ENCODE results near the gene PPP3CB.
A peak's percentile ranks its signal among the peaks of the same experiment; 100 is the strongest.

The PPP3CB gene

GRCh38 chr10:73495884-73496674 lies at the start of gene PPP3CB:
Gene PPP3CB, minus strand, starts transcription at chr10:73496024. Its CDS starts 135 bp downstream, at chr10:73495889.
- DNase-seq = peak; percentile 69

DNA sequence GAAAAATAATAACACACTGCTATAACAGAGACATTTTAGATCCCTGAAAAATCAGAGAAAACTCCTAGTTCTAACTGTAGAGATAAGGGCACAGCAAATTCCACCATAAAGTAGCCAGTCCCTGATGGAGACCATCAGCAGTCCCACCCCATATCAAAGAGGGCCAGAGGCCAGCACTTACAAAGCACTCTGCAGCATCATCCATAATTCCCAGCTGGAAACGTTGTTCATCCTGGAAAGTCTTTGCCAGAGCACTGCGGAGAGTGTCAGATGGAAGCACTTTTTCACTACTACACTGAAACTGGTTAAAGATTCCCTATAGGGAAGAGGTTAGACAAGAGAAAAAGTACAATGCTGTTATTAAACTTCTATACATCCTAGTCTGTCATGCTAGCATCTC lies 49.5 kb upstream of the PPP3CB start:
- DNase-seq = no peak

- no peak for DNase-seq
Measured at GRCh38 chr10:73537709-73538108, 41.9 kb upstream of the PPP3CB start.

DNA sequence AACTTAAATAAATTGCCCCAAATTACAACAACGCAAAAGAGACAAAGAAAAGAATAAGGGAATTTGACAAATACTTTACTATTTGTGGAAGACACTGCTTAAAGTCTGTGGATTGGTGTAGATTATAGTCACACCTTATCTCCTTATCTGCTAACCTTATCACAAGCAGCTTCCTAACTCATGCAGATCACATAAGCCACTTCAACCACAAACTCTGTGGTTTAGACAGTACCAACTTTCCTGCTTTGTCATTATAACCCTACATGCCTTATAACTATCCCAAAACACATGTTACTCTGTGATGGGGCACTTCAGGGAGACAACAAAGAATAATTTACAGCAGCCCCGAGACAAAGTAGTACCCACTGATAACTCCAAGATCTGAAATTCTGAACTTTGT lies 41.5 kb upstream of the PPP3CB start:
- no peak for DNase-seq

DNA sequence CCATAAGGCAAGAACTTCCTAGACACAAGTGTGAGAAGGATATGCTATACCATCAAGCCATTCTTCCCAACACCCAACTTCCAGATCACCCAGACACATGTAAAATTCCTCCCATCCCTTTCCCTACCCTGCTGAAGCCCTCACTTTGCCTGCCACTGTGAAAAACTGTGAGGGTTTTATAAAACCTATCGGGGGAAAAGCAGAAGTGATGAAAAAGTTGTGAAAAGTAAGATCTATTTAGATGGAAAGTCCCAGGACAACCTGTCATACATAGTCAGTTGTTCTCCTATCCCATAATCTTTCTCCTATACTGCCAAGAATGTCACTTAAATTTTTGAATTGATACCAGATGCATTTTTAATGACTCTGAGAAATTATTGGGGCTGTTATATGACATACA lies 39.0 kb upstream of the PPP3CB start:
- DNase-seq = no peak

DNA sequence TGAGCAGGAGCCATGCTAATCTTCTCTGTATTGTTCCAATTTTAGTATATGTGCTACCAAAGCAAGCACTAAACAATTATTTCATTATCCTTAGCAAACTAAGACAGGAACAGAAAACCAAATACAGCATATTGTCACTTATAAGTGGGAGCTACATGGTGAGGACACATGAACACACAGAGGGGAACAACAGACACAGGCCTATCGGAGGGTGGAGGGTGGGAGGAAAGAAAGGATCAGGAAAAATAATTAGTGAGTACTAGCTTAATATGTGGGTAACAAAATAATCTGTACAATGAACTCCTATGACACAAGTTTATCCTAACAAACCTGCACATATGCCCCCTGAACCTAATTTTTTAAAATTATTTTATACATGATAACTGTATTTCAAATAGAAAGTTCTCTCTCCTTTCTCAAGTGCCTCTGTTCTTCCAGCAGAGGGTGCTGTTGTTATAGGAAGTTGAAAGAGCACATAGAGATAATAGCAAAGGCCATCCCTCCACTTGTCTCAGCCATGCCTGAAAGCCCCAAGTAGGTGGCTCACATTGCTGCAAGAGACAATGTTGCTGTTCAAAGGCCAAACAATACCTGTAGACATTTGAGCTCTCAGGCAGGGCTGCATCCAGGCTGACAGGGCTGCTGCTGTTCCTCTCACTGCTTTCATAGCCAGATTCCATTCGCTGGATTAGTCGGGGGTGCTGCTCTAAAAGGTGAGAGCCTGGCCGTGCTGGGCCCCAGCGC lies 33.4 kb upstream of the PPP3CB start:
- no peak for DNase-seq

- no peak for DNase-seq
Measured at GRCh38 chr10:73522263-73522662, 26.4 kb upstream of the PPP3CB start.

GRCh38 chr10:73519336-73519735 lies 23.5 kb upstream of the PPP3CB start:
- no peak for DNase-seq

DNA sequence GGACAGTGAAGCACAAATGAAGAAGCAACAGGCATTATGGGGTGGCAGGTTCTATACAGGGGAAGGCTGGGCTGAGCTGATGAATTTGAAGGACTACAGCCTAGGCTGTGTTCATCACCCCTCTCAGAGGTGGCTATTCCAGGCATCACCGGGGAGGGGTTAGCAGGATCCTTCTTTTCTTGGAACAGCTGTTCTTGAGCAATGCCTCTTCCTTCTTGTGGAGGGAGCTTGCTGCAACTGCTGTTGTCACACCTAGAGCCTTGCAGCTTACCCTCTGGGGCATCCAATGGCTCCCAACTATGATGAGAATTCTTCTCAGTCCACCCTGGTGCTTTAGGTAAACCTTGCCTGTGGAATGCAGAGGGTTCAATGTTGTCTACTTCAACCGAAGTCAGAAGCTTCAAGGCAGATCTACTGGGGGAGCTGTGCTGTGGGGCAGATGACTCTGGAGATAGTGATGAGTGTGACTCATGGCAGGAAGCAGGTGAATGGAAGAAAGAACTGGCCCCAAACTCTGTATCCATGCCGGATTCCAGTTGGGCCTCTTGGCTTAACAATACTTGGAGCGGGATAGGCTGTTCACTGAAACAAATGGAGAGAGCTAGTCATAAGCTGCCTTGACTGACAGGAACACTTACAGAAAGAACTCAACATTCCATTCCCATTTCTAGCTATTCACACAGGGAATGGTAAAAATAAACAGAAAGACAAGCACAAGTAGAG lies 21.5 kb upstream of the PPP3CB start:
- no peak for DNase-seq

- no peak for DNase-seq
Measured at GRCh38 chr10:73512207-73512743, 16.5 kb upstream of the PPP3CB start.

- DNase-seq = no peak
Measured at GRCh38 chr10:73509695-73510094, 13.9 kb upstream of the PPP3CB start.

DNA sequence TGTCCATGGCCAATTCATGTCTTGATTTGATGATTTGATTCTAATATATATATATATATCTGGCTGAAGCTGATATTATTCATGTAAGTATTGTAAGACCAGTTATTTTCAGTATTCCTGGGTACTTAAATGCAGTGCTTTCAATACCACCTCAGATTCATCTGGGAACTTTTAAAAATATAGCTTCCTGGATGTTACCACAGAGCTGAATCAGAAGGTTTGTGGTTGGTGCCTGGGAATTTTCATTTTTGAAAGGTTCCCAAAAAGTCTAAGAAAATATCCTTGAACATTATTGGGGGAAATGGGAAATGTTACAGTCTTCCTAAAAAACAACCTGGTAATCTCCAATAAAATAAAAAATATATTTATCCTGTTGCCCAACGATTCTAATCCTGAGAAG lies 10.7 kb upstream of the PPP3CB start:
- no peak for DNase-seq

GRCh38 chr10:73506074-73506473 lies 10.2 kb upstream of the PPP3CB start:
- no peak for DNase-seq

DNA sequence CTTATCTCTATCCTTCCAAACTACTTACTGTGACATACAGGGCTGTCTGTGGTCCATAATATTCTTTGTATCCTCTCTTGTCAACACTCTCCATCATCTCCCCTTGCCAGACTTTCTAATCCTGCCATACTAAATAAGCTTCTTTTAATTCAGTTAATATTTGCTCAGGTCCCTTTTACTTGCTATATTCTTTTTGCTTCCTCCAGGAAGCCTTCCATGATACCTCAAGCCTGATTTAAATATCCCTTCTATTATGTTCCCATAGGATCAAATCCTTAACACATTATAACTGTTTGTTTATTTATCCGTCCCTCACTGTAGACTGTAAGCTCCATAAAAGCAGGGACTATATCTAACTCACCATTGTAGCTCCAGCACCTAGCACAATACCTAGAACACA lies 7.2 kb upstream of the PPP3CB start:
- DNase-seq = no peak

DNA sequence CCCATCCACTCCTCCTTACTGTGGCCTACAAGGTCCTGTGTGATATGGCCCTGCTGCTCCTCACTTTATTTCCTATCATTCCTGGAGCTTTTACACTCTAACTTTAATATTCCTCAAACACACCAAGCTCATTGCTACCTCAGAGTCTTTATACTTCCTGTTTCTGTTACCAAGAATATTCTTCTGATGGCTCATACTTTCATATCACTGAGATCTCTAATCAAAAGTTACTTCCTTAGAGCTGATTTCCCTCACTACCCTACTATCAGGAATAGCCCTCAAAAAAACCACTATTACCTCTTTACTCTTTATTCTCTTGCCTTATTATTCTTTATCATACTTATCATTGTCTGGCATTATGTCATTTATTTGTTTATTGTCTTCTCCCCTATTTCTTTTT lies 5.8 kb upstream of the PPP3CB start:
- no peak for DNase-seq

- DNase-seq = no peak
Measured at GRCh38 chr10:73497623-73498022, 1.8 kb upstream of the PPP3CB start.

GRCh38 chr10:73495226-73495883 lies 469 bp downstream of the PPP3CB start:
- peak; percentile 69 for DNase-seq

GRCh38 chr10:73494877-73495225 lies 973 bp downstream of the PPP3CB start:
- no peak for DNase-seq

DNA sequence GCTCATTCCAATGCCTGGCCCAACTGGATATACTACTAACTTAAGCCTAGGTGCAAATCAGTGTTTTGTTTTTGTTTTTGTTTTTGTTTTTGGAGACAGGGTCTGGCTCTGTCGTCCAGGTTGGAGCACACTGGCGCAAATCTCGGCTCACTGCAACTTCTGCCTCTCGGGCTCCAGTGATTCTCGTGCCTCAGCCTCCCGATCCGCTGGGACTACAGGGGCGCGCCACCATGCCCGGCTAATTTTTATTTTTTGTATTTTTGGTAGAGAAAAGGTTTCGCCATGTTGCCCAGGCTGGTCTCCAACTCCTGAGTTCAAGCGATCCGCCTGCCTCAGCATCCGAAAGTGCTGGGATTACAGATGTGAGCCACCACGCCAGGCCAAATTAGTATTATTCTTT lies 1.6 kb downstream of the PPP3CB start:
- DNase-seq = no peak

- no peak for DNase-seq
Measured at GRCh38 chr10:73493781-73494180, 2.0 kb downstream of the PPP3CB start.

GRCh38 chr10:73486601-73487000 lies 9.2 kb downstream of the PPP3CB start:
- DNase-seq = no peak

DNA sequence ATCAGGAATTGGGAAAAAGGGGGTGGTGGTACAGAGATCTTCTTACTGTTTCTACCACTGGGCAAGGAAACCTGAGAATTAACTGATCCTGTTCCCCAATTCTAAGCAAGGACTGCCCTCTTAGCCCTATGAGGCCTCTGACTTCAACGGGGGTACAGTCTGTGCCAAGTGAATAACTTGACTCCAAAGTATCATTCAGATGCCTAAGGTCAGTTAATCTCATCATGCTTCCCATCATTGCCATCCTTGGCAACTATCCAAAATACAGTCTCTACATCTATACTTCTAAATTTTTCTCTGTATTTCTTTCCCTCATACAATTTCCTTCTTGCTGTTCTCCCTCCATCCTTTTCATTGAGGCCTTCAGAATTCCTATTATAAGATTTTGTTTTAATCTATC lies 10.5 kb downstream of the PPP3CB start:
- DNase-seq = no peak

DNA sequence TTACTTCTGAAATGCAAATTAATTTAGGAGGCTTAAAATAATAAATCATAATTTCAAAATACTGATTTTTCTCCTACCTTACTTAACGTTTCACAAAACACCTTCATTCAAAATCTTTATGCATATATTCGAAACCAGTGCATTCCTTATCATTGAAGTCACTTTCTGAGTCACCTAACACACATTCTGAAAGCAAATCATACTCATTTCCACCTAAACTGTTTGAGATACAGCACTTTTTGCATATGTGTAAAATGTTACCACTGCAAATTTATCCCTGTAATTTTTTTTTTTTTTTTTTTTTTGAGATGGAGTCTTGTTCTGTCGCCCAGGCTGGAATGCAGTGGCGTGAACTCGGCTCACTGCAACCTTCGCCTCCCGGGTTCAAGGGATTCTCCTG lies 15.7 kb downstream of the PPP3CB start:
- DNase-seq = no peak

All from GOT3 (cell line).